GM19240 (cell line): Measurements from ENCODE around the gene MLST8.
"Not testable (repeated sequence)": the region's sequence is repeated elsewhere in the genome, so short reads cannot be mapped to it uniquely, and the experiment has no call there.

ENCODE experiments used
- DNase-seq: peaks from one replicate; pipeline ENCODE4 v3.0.0; 2011; ENCODE audit warnings: low spot score; ENCODE audit not compliant: insufficient read length

MLST8 gene

GRCh38 chr16:2244301-2244700, 39.0 kb downstream of the MLST8 start:
- DNase-seq, result no peak

GRCh38 chr16:2244926-2245795, 39.9 kb downstream of the MLST8 start:
- DNase-seq, result no peak

- DNase-seq, result no peak
Observed at GRCh38 chr16:2246301-2246885, 41.1 kb downstream of the MLST8 start.

- DNase-seq, result no peak
Observed at GRCh38 chr16:2250652-2251295, 45.5 kb downstream of the MLST8 start.

- peak; percentile 100 for DNase-seq
Observed at GRCh38 chr16:2251296-2252111, 46.2 kb downstream of the MLST8 start, which contains the start of gene ECI1. ECI1 (minus strand) TSS chr16:2251587; CDS start chr16:2251566, 21 bp downstream.

GRCh38 chr16:2252806-2253148, 47.5 kb downstream of the MLST8 start:
- no peak for DNase-seq

- DNase-seq, result no peak
Observed at GRCh38 chr16:2253293-2253692, 48.0 kb downstream of the MLST8 start.

GRCh38 chr16:2256531-2257140, 51.4 kb downstream of the MLST8 start:
- no peak for DNase-seq

GRCh38 chr16:2257726-2258125, 52.5 kb downstream of the MLST8 start:
- DNase-seq, result no peak

- not testable (repeated sequence) for DNase-seq
Observed at GRCh38 chr16:2258530-2258929, 53.3 kb downstream of the MLST8 start.
